HepG2 (cell line): ENCODE measurements around the gene GCHFR. TPM values are rescaled to one million over a fixed set of nuclear protein-coding genes. Genes with fewer than 3 reads are reported as not detected.

Experiments
- ATAC-seq: fragments of 200-7000 bp; cut with Tn5 transposase; 3 replicates; pipeline ENCODE4 v1.9.1; 2020; ENCODE audit warnings: mild to moderate bottlenecking, moderate library complexity
- BruUV-seq: library from RNA; stranded (reverse); fragments of 400-500 nt; replicated peaks from 2 replicates; lab custom pipeline; 2021; lab: Mats Ljungman, UMichigan
- CTCF ChIA-PET: fragments of 300-600 bp; formaldehyde crosslinking; extraction: SDS; loops from one replicate; lab custom pipeline; 2021; ENCODE audit warnings: low total read pairs, inconsistent platforms, low intra/inter-chr PET ratio; lab: Yijun Ruan, JAX
- POLR2A ChIA-PET: fragments of 350-600 bp; sonication (Branson Sonifier 250); formaldehyde crosslinking; loops from one replicate; lab custom pipeline; 2020; ENCODE audit warnings: antibody characterized with exemption, inconsistent platforms; lab: Yijun Ruan, JAX
- DNase-seq: peaks from one replicate; pipeline ENCODE4 v3.0.0-alpha.2; 2015; ENCODE audit warnings: low spot score
- FAIRE-seq: peaks from 3 replicates; lab custom pipeline; 2011; peaks lifted over from hg19 to GRCh38; lab: Jason Lieb, UNC
- H2AFZ ChIP-seq: one replicate; pipeline ENCODE4 v1.6.1; 2011; ENCODE audit warnings: low read length, inconsistent platforms
- H3K27ac ChIP-seq: fragments of 300-600 bp; 3 replicates; pipeline ENCODE4 v1.8.0; 2011; ENCODE audit warnings: mixed run types, mild to moderate bottlenecking, mixed read lengths, low read length, inconsistent platforms; ENCODE audit not compliant: insufficient read depth; ENCODE audit errors: extremely low read length
- H3K27me3 ChIP-seq, 2 experiments: fragments of 200-600 bp in 1 of 2; 2 replicates in 1 of 2; 3 replicates in 1 of 2; pipeline versions ENCODE4 v1.6.0 to v1.8.0; 2011; ENCODE audit warnings: low read length in 2 of 2, mild to moderate bottlenecking in 2 of 2, moderate library complexity in 2 of 2, inconsistent platforms in 1 of 2; ENCODE audit not compliant: insufficient read depth in 2 of 2, control insufficient read depth in 1 of 2
- H3K36me3 ChIP-seq, 2 experiments: fragments of 200-600 bp in 1 of 2; replicated peaks in 1 of 2; 2 replicates in 1 of 2; 3 replicates in 1 of 2; pipeline versions ENCODE4 v1.5.1 to v1.8.0; 2011; ENCODE audit warnings: low read length in 2 of 2, inconsistent platforms in 1 of 2; ENCODE audit not compliant: insufficient read depth in 2 of 2, control insufficient read depth in 1 of 2
- H3K4me1 ChIP-seq: 2 replicates; pipeline ENCODE4 v1.5.1; 2012; ENCODE audit warnings: low read length, inconsistent platforms; ENCODE audit not compliant: insufficient read depth
- H3K4me2 ChIP-seq: 2 replicates; pipeline ENCODE4 v1.6.0; 2011; ENCODE audit warnings: low read depth, low read length, inconsistent platforms
- H3K4me3 ChIP-seq, 3 experiments: fragments of 200-600 bp in 1 of 3; sonication (generic), shearing (Covaris generic) in 1 of 3; replicated peaks in 1 of 3; 2 replicates each; pipeline ENCODE4 v1.5.1; 2011 to 2016; ENCODE audit warnings: low read length in 3 of 3, inconsistent platforms in 2 of 3, low read depth in 2 of 3, mild to moderate bottlenecking in 2 of 3, control low read depth in 1 of 3, mixed read lengths in 1 of 3; ENCODE audit not compliant: insufficient read depth in 1 of 3
- H3K79me2 ChIP-seq: one replicate; pipeline ENCODE4 v1.6.1; 2011; ENCODE audit warnings: low read length, inconsistent platforms; ENCODE audit not compliant: insufficient read depth
- H3K9ac ChIP-seq: 2 replicates; pipeline ENCODE4 v1.6.0; 2011; ENCODE audit warnings: mild to moderate bottlenecking, low read depth, low read length, inconsistent platforms; ENCODE audit not compliant: insufficient read depth
- H3K9me3 ChIP-seq: 2 replicates; pipeline ENCODE4 v1.5.1; 2012; ENCODE audit warnings: mild to moderate bottlenecking, low read length
- H4K20me1 ChIP-seq: 2 replicates; pipeline ENCODE4 v1.6.0; 2011; ENCODE audit warnings: inconsistent platforms, mild to moderate bottlenecking, low read length, moderate library complexity; ENCODE audit not compliant: insufficient read depth
- DBP ChIP-seq: sonication (generic); formaldehyde crosslinking; IDR thresholded peaks from 2 replicates; pipeline ENCODE4 v1.4.0; 2020; ENCODE audit warnings: missing genetic modification reagents; ENCODE audit errors: not compliant biosample characterization
- HNRNPH1 ChIP-seq: fragments of 200-400 bp; formaldehyde crosslinking; optimal IDR thresholded peaks from 2 replicates; pipeline ENCODE3; 2017; ENCODE audit warnings: mild to moderate bottlenecking, low read depth, low read length
- IKZF4 ChIP-seq: sonication (generic); formaldehyde crosslinking; IDR thresholded peaks from 2 replicates; pipeline ENCODE4 v1.5.1; 2020; ENCODE audit warnings: borderline replicate concordance, mild to moderate bottlenecking, low read depth, missing genetic modification reagents; ENCODE audit errors: not compliant biosample characterization
- NFE2L1 ChIP-seq: sonication (generic); formaldehyde crosslinking; IDR thresholded peaks from 2 replicates; pipeline ENCODE4 v1.4.0; 2020; ENCODE audit warnings: missing genetic modification reagents, mild to moderate bottlenecking, borderline replicate concordance
- NFKB2 ChIP-seq: sonication (generic); formaldehyde crosslinking; IDR thresholded peaks from 2 replicates; pipeline ENCODE4 v1.4.0; 2020; ENCODE audit warnings: missing genetic modification reagents, borderline replicate concordance
- SALL1 ChIP-seq: sonication (generic); formaldehyde crosslinking; IDR thresholded peaks from 2 replicates; pipeline ENCODE4 v1.8.0; 2022; ENCODE audit warnings: mild to moderate bottlenecking, missing genetic modification reagents
- TBX2 ChIP-seq: sonication (generic); formaldehyde crosslinking; IDR thresholded peaks from 2 replicates; pipeline ENCODE4 v1.5.0; 2020; ENCODE audit warnings: missing genetic modification reagents, mild to moderate bottlenecking, borderline replicate concordance
- THAP8 ChIP-seq: sonication (generic); formaldehyde crosslinking; IDR thresholded peaks from 2 replicates; pipeline ENCODE4 v1.5.1; 2020; ENCODE audit warnings: missing genetic modification reagents, mild to moderate bottlenecking, borderline replicate concordance
- YY1 ChIP-seq: IDR thresholded peaks from 2 replicates; pipeline ENCODE4 v1.6.1; 2011; ENCODE audit warnings: low read length, low read depth, moderate library complexity, mild to moderate bottlenecking; ENCODE audit not compliant: insufficient read depth, insufficient replicate concordance
- WGBS: methylation state at CpG from one replicate; pipeline ENCODE4 v1.1.6; 2017; ENCODE audit warnings: low lambda C conversion rate; 5-methylcytosine and 5-hydroxymethylcytosine counted together
- in situ Hi-C: cut with HindIII; loops from 2 replicates; pipeline ENCODE4 v1.10.0; 2017; ENCODE audit warnings: low pct_unique_long_range_greater_than_20kb; ENCODE audit not compliant: extremely low pct_ligation_motif_present
- intact Hi-C: fragments of 100-400 bp; cut with micrococcal nuclease; formaldehyde crosslinking; loops from one replicate; pipeline ENCODE4 v1.10.0; 2022; ENCODE audit not compliant: unreplicated experiment
- polyA plus RNA-seq, 8 experiments: library from polyadenylated mRNA; depleted of rRNA in 3 of 8; stranded (reverse) in 7 of 8; unstranded in 1 of 8; fragments of >200 nt; fragmentation: Illumina TruSeq in 4 of 8; extraction: Trizol in 4 of 8; gene quantifications; 2 replicates each; pipeline versions ENCODE4 v1.2.1 to v1.2.3, GENCODE V29; 2011 to 2016; ENCODE audit warnings: low read depth in 4 of 8, missing spikeins in 1 of 8, mixed read lengths in 1 of 8; ENCODE audit not compliant: insufficient read depth in 1 of 8
- total RNA-seq, 5 experiments: library from RNA; depleted of rRNA; stranded (reverse); fragments of >200 nt; fragmentation: Illumina TruSeq; extraction: Trizol; gene quantifications; 2 replicates each; pipeline ENCODE4 v1.2.3, GENCODE V29; 2016; ENCODE audit warnings: low read depth in 1 of 5
- TF ChIP-seq, protein P1 (sequence below): sonication (generic); formaldehyde crosslinking; IDR thresholded peaks from 2 replicates; pipeline ENCODE4 v1.4.0; 2020; ENCODE audit warnings: mild to moderate bottlenecking, missing genetic modification reagents
- TF ChIP-seq, protein P2 (sequence below): sonication (generic); formaldehyde crosslinking; IDR thresholded peaks from 2 replicates; pipeline ENCODE4 v1.4.0; 2020; ENCODE audit warnings: missing genetic modification reagents, low read depth, mild to moderate bottlenecking, borderline replicate concordance

GCHFR gene
- total and polyA plus RNA-seq, 2 of the 13 experiments (the other 11 are each of a cell fraction or from before 2014, with no cell fraction given), result 51.5 to 92.4 TPM

DNA sequence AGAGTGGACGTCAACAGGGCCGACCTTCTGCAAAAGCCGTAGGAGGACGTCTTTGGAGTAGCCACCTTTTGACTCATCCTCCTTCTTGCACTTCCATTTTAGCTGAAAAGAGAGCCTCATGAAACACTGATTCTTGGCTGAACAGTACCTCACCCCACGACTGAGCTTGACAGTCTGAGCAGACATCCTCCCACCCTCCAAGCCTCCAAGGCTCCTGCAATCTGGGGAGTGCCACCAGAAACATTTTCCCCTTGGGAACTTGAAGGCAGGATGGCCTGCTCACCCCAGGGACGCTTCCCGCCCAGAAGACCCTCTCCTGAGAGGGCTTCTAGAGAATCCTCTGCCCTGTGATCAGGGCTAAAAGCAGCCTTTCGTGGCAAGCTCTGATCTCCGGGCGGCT is 11.1 kb downstream of the GCHFR start:
- WGBS, result 92% methylated on average over 7 of the region's 10 CpGs
- H3K79me2 ChIP-seq, result no peaks in the 10 kb centered on the region
- FAIRE-seq (no peak), DNase-seq (no peak), ATAC-seq (no peak)
- no peaks in the 10 kb centered on the region for H3K9me3 ChIP-seq
- H3K36me3 ChIP-seq, result peaks cover 35 to 64% of the 10 kb centered on the region in 2 experiments; a peak in 4 of 5 replicates
- no peak overlapping the region for H2AFZ ChIP-seq
- H3K27ac ChIP-seq, result no peak overlapping the region
- in situ Hi-C loops (no loop called here), intact Hi-C loops (no loop called here)
- ChIA-PET POLR2A (no interaction called here), CTCF (no interaction called here)
- BruUV-seq, result no TSS peak
- TF ChIP-seq THAP8 (CRISPR knock-in tag), result no peak
- no peak for TF ChIP-seq DBP (CRISPR knock-in tag)
- TF ChIP-seq, protein P1, sequence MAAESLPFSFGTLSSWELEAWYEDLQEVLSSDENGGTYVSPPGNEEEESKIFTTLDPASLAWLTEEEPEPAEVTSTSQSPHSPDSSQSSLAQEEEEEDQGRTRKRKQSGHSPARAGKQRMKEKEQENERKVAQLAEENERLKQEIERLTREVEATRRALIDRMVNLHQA (CRISPR knock-in tag), result no peak
- TF ChIP-seq IKZF4 (CRISPR knock-in tag), result no peak
- TF ChIP-seq NFE2L1 (CRISPR knock-in tag), result no peak
- no peak for TF ChIP-seq HNRNPH1
- TF ChIP-seq, protein P2, sequence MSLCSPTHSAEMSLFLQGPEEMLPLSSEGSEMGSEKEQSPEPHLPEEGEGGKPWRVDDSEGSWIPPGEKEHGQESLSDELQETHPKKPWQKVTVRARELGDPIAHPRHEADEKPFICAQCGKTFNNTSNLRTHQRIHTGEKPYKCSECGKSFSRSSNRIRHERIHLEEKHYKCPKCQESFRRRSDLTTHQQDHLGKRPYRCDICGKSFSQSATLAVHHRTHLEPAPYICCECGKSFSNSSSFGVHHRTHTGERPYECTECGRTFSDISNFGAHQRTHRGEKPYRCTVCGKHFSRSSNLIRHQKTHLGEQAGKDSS, result no peak
- no peak for TF ChIP-seq NFKB2 (CRISPR knock-in tag)
- TF ChIP-seq SALL1 (CRISPR knock-in tag), result no peak
- no peak for TF ChIP-seq YY1
- TF ChIP-seq TBX2 (CRISPR knock-in tag), result no peak
- no peaks in the 10 kb centered on the region for H3K4me1 ChIP-seq
- H3K27me3 ChIP-seq, result no peaks in the 10 kb centered on the region
- no peak overlapping the region for H3K9ac ChIP-seq
- H3K4me3 ChIP-seq, result no peak overlapping the region
- no peak overlapping the region for H3K4me2 ChIP-seq
- H4K20me1 ChIP-seq, result no peaks in the 10 kb centered on the region
